ENCODE measurements around the gene TUSC2. TPM values are rescaled to one million over a fixed set of nuclear protein-coding genes. Genes with fewer than 3 reads are reported as not detected.

The TUSC2 gene
- total RNA-seq, 1 experiment from 2014 or later, result 34.0 TPM

- TF ChIP-seq POLR2A (IDR thresholded peaks at IDR 0.05; ENCODE audit: borderline replicate concordance, extremely low read depth, insufficient read depth, insufficient read length) (no peak), SIN3A (IDR thresholded peaks at IDR 0.05; ENCODE audit: low read depth) (no peak), CBX3 (IDR thresholded peaks at IDR 0.05; ENCODE audit: low read depth) (no peak), MAX (IDR thresholded peaks at IDR 0.05) (no peak), ZBTB33 (IDR thresholded peaks at IDR 0.05; ENCODE audit: extremely low read depth, insufficient replicate concordance, low read length) (no peak), CTCF (IDR thresholded peaks at IDR 0.05 in 2 of 3, conservative IDR thresholded peaks at IDR 0.05 in 1 of 3; ENCODE audit: borderline replicate concordance in 1 of 3, insufficient read depth in 1 of 3, low read depth in 2 of 3, low read length in 2 of 3) (no peak), RAD21 (IDR thresholded peaks at IDR 0.05; ENCODE audit: low read depth) (no peak), YY1 (IDR thresholded peaks at IDR 0.05; ENCODE audit: extremely low read depth, insufficient replicate concordance, low read depth, low read length) (no peak), REST (IDR thresholded peaks at IDR 0.05; ENCODE audit: low read depth) (no peak), ATF3 (IDR thresholded peaks at IDR 0.05) (no peak), ZNF274 (IDR thresholded peaks at IDR 0.05; ENCODE audit: low read depth, low read length) (no peak), EZH2phosphoT487 (IDR thresholded peaks at IDR 0.05; ENCODE audit: borderline replicate concordance) (no peak)
- H3K36me3 ChIP-seq (ENCODE audit: control insufficient read depth in 1 of 2, insufficient read depth in 2 of 2, low read length in 2 of 2), result no peaks in the 10 kb centered on the region
- H3K4me3 ChIP-seq (replicated peaks in 1 of 2; ENCODE audit: low read depth in 1 of 2, low read length in 2 of 2), result no peak overlapping the region
- H3K9me2 ChIP-seq (ENCODE audit: insufficient read depth), result no peaks in the 10 kb centered on the region
- CTCF ChIA-PET, result no interaction called here
- intact Hi-C loops (cut with micrococcal nuclease), result no loop called here
- DNase-seq (ENCODE audit: low read depth, low spot score) (no peak), ATAC-seq (no peak)
- H3K4me2 ChIP-seq (ENCODE audit: low read length), result no peak overlapping the region
- H3K79me2 ChIP-seq (ENCODE audit: insufficient read depth, low read length), result peaks cover 6% of the 10 kb centered on the region
- no peak overlapping the region for H3K9ac ChIP-seq (ENCODE audit: low read length)
- no peaks in the 10 kb centered on the region for H3K9me3 ChIP-seq (ENCODE audit: control insufficient read depth in 1 of 2, insufficient read depth in 1 of 2, low read depth in 1 of 2, low read length in 2 of 2)
- peaks cover 14 to 39% of the 10 kb centered on the region in 2 experiments for H3K4me1 ChIP-seq (ENCODE audit: control insufficient read depth in 1 of 2, insufficient read depth in 2 of 2, low read length in 2 of 2)
- RAD21 ChIA-PET (ENCODE audit: low non-redundant PET in 1 of 2, low total read pairs in 2 of 2, uncharacterized antibody in 2 of 2, unreplicated experiment in 2 of 2), result no interaction called here
- H4K20me1 ChIP-seq (ENCODE audit: insufficient read depth), result no peaks in the 10 kb centered on the region
- H3K27me3 ChIP-seq (ENCODE audit: insufficient read depth, low read length), result no peaks in the 10 kb centered on the region
- no peak overlapping the region for H2AFZ ChIP-seq (ENCODE audit: low read depth, low read length, poor library complexity, severe bottlenecking)
- BruUV-seq (replicated peaks), result no TSS peak
- H3K27ac ChIP-seq (ENCODE audit: low read depth, low read length), result no peak overlapping the region
- POLR2A ChIA-PET, result interaction anchor here (1.2 kb wide), 1 partner anchor 61 kb away, joined by 3 read pairs; the partner anchor contains the start of gene GNAI2
Observed at GRCh38 chr3:50296721-50297383, 31.2 kb downstream of the TUSC2 start.
